Heart right ventricle (tissue), 16 donors: ENCODE data around the gene YJEFN3. TPM values are rescaled to one million over a fixed set of nuclear protein-coding genes. Genes with fewer than 3 reads are reported as not detected.

Experiments
- ATAC-seq, 8 donors: fragments of 200-7000 bp; cut with Tn5 transposase; one replicate each; pipeline ENCODE4 v1.9.1; 2020; ENCODE audit warnings: mild to moderate bottlenecking in 8 of 8, moderate library complexity in 8 of 8, moderate number of reproducible peaks in 1 of 8
- DNase-seq, 2 donors: peaks; one replicate each; pipeline ENCODE4 v3.0.0-alpha.2; 2020
- H3K27ac ChIP-seq, 10 donors: fragments of 200-600 bp; sonication (generic) in 2 of 10; one replicate each; pipeline versions ENCODE4 v1.5.0 to v1.8.0; 2020 to 2022; ENCODE audit warnings: mild to moderate bottlenecking in 3 of 10
- H3K27me3 ChIP-seq, 7 donors: fragments of 200-600 bp; one replicate each; pipeline ENCODE4 v1.8.0; 2021 to 2022; ENCODE audit warnings: mild to moderate bottlenecking in 2 of 7
- H3K36me3 ChIP-seq, 9 donors: fragments of 200-600 bp; sonication (generic) in 1 of 9; one replicate each; pipeline versions ENCODE4 v1.5.0 to v1.8.0; 2020 to 2022; ENCODE audit warnings: mild to moderate bottlenecking in 2 of 9
- H3K4me1 ChIP-seq, 9 donors: fragments of 200-600 bp; sonication (generic) in 1 of 9; one replicate each; pipeline versions ENCODE4 v1.5.0 to v1.8.0; 2020 to 2022; ENCODE audit warnings: mild to moderate bottlenecking in 4 of 9
- H3K4me3 ChIP-seq, 10 donors: fragments of 200-600 bp; sonication (generic) in 2 of 10; one replicate each; pipeline versions ENCODE4 v1.5.0 to v1.8.0; 2020 to 2022; ENCODE audit warnings: mild to moderate bottlenecking in 7 of 10, moderate library complexity in 2 of 10
- H3K9me3 ChIP-seq, 11 donors: fragments of 200-600 bp in 10 of 11; sonication (generic) in 2 of 11; one replicate each; pipeline versions ENCODE4 v1.5.0 to v1.8.0; 2013 to 2022; ENCODE audit warnings: mild to moderate bottlenecking in 2 of 11, control low read depth in 1 of 11, moderate library complexity in 1 of 11
- CTCF ChIP-seq, 9 donors: fragments of 200-600 bp; sonication (generic) in 2 of 9; IDR thresholded peaks; one replicate each; pipeline versions ENCODE4 v1.5.0 to v1.8.0; 2021 to 2022; ENCODE audit warnings: antibody characterized with exemption in 9 of 9, mild to moderate bottlenecking in 5 of 9, moderate library complexity in 1 of 9
- WGBS, 2 donors: extraction: QIAGEN DNeasy Blood & Tissue Kit; methylation state at CpG; one replicate each; pipeline ENCODE4 v1.1.7; 2013; ENCODE audit warnings: inconsistent platforms in 1 of 2; 5-methylcytosine and 5-hydroxymethylcytosine counted together
- intact Hi-C, 10 donors: fragments of 100-400 bp; cut with DNase I; formaldehyde crosslinking; loops; one replicate each; pipeline versions ENCODE4 v1.11.1 to v1.14.2; 2022
- polyA plus RNA-seq, 2 donors: library from polyadenylated mRNA; stranded (reverse); fragments of 200-250 nt; gene quantifications; one replicate each; pipeline ENCODE4 v1.2.3, GENCODE V29; 2013
- total RNA-seq, 10 donors: library from RNA; stranded (reverse); fragmentation: NEBNext Ultra II Directional in 3 of 10; extraction: Animal tissue kit (Norgen Biotek cat#: 25700) in 3 of 10; gene quantifications; one replicate each; pipeline versions ENCODE4 v1.2.1 to v1.2.4, GENCODE V29; 2021 to 2023
- donor health status: Arrhythmogenic right ventricular cardiomyopathy.
- donor health status: ischemic (EF 13 %, LVEDD 7.1; RV severe dilation, severe dysfunction).
- donor health status: healthy with polysubstance abuse.
- donor health status: DM: no; HTN: yes; CAD: no.
- donor health status: DM: no; HTN: no; CAD: no.
- donor health status: ischemic (EF 25% LVEDD 6.9; RV normal size, moderate dysfunction).
- donor health status: ischemic (EF 25% LVEDD 5.7; RV mildly dilated, moderate dysfunction).
- donor health status: healthy.
- donor health status: DM: yes; HTN: yes; CAD: no.
- donor health status: Ischemic cardiomyopathy.
- donor health status: ischemic (EF 35%, LVEDD 5.7; RV mildly dilated, moderate dysfunction).
- donor health status: nonischemic (EF 11% LVEDD 7.7; RV severe dilation, severe dysfunction).
- donor health status: DM: yes; HTN: yes; CAD: no.
- donor health status: PGD.
- donor health status: ischemic (EF 29% LVEDD 5.4; RV normal size, mild dysfunction).
- donor health status: nonischemic (EF 23%, LVEDD 6.1; RV moderate dilation, normal function).

Gene YJEFN3
- total and polyA plus RNA-seq, 12 donors, result 2.1 to 13.1 (median 2.4) TPM

GRCh38 chr19:19584356-19584755, 55.6 kb downstream of the YJEFN3 start:
- intact Hi-C loops, result no loop called here
- H3K27ac ChIP-seq, result no peak overlapping the region
- ATAC-seq, result no peak
- WGBS, 2 donors, result 86 to 90% methylated on average over 6 of the region's 6 CpGs
- no peaks in the 10 kb centered on the region for H3K36me3 ChIP-seq
- H3K4me1 ChIP-seq, result no peaks in the 10 kb centered on the region
- H3K9me3 ChIP-seq, result no peaks in the 10 kb centered on the region
- no peak for DNase-seq
- H3K27me3 ChIP-seq, result no peaks in the 10 kb centered on the region
- H3K4me3 ChIP-seq, result no peak overlapping the region
- no peak for TF ChIP-seq CTCF (IDR thresholded peaks at IDR 0.05)

Other genes with a start within 250 kb of the YJEFN3 start
- 10 to 100 TPM; 33.6 to 50.2 (median 44.8) TPM for gene SUGP1, start 208.4 kb upstream of the YJEFN3 start, total RNA-seq
- gene SUGP1, start 208.4 kb upstream of the YJEFN3 start, polyA plus RNA-seq, result 10 to 100 TPM; 30.1 to 32.0 TPM
- 10 to 100 TPM; 29.3 to 48.6 (median 36.7) TPM for gene MAU2, start 208.1 kb upstream of the YJEFN3 start, total RNA-seq
- gene MAU2, start 208.1 kb upstream of the YJEFN3 start, polyA plus RNA-seq, result 10 to 100 TPM; 11.2 to 39.4 TPM
- gene GATAD2A, start 123.2 kb upstream of the YJEFN3 start, total RNA-seq, result 10 to 100 TPM; 22.1 to 48.5 (median 26.0) TPM
- gene GATAD2A, start 123.2 kb upstream of the YJEFN3 start, polyA plus RNA-seq, result 10 to 100 TPM in 1 of 2 donors, 1 to 10 TPM in 1; 7.5 to 13.3 TPM
- 1 to 10 TPM in 1 of 10 donors, under 1 TPM in 8, not detected in 1; 0.23 to 1.2 (median 0.45) TPM for gene TSSK6, start 13.4 kb upstream of the YJEFN3 start, total RNA-seq
- gene TSSK6, start 13.4 kb upstream of the YJEFN3 start, polyA plus RNA-seq, result under 1 TPM; 0.29 to 0.49 TPM
- gene NDUFA13, start 12.7 kb upstream of the YJEFN3 start, total RNA-seq, result 1,000 to 10,000 TPM in 9 of 10 donors, 100 to 1,000 TPM in 1; 856 to 1,274 (median 1,129) TPM
- 1,000 to 10,000 TPM; 1,172 to 1,278 TPM for gene NDUFA13, start 12.7 kb upstream of the YJEFN3 start, polyA plus RNA-seq
- gene CILP2, start 9.4 kb downstream of the YJEFN3 start, total RNA-seq, result under 1 TPM in 8 of 10 donors, not detected in 2; 0.09 to 0.61 (median 0.23) TPM
- under 1 TPM; 0.07 to 0.23 TPM for gene CILP2, start 9.4 kb downstream of the YJEFN3 start, polyA plus RNA-seq
- 1 to 10 TPM in 1 of 10 donors, under 1 TPM in 2, not detected in 7; 0.25 to 1.2 (median 0.36) TPM for gene PBX4, start 89.8 kb downstream of the YJEFN3 start, total RNA-seq
- gene PBX4, start 89.8 kb downstream of the YJEFN3 start, polyA plus RNA-seq, result under 1 TPM; 0.06 to 0.51 TPM
- gene LPAR2, start 99.3 kb downstream of the YJEFN3 start, total RNA-seq, result 1 to 10 TPM in 3 of 10 donors, under 1 TPM in 6, not detected in 1; 0.25 to 1.9 (median 0.94) TPM
- 1 to 10 TPM in 1 of 2 donors, under 1 TPM in 1; 0.52 to 1.2 TPM for gene LPAR2, start 99.3 kb downstream of the YJEFN3 start, polyA plus RNA-seq
- 10 to 100 TPM in 1 of 10 donors, 1 to 10 TPM in 9; 1.4 to 11.8 (median 2.4) TPM for gene GMIP, start 114.7 kb downstream of the YJEFN3 start, total RNA-seq
- gene GMIP, start 114.7 kb downstream of the YJEFN3 start, polyA plus RNA-seq, result 1 to 10 TPM; 1.6 to 2.5 TPM
- gene ATP13A1, start 134.8 kb downstream of the YJEFN3 start, total RNA-seq, result 10 to 100 TPM; 12.3 to 28.2 (median 18.4) TPM
- gene ATP13A1, start 134.8 kb downstream of the YJEFN3 start, polyA plus RNA-seq, result 10 to 100 TPM; 23.2 to 34.5 TPM
- 1 to 10 TPM; 2.5 to 5.7 (median 3.8) TPM for gene ZNF101, start 139.9 kb downstream of the YJEFN3 start, total RNA-seq
- gene ZNF101, start 139.9 kb downstream of the YJEFN3 start, polyA plus RNA-seq, result 1 to 10 TPM; 3.1 to 6.9 TPM
- gene ZNF14, start 204.2 kb downstream of the YJEFN3 start, total RNA-seq, result 1 to 10 TPM; 2.8 to 6.6 (median 4.1) TPM
- 1 to 10 TPM; 1.8 to 3.8 TPM for gene ZNF14, start 204.2 kb downstream of the YJEFN3 start, polyA plus RNA-seq